Activated CD4-positive, alpha-beta T cell treated with anti-CD3 and anti-CD28 coated beads, Interleukin-2, Interleukin-6, amounts not matched to agents 100 ng/mL and 50 ng/mL, durations not matched to agents 16 hours and 8 hours (primary cell): ENCODE results near the gene HSD3B2.

ENCODE experiments used
- DNase-seq: peaks from one replicate; pipeline ENCODE4 v3.0.0-alpha.2; 2020

Gene HSD3B2

DNA sequence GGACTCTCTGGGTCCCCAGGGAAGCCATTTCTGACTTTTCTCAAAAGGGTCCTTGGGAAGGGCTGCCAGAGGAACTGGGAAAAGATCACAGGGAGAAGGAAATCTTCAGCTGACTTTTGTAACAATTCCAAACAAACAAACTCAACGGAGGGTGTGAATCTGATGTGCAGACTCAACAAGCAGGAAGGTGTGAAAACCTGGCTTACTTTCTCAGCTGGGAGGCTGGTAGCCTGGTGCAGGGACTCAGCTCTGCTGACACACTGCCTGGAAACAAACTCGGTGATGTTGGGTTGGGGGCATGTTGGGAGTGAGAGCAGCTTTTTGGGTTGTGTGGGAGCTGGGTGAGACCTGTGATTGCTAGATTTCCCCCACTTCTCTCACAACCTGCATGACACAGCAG is 10.2 kb upstream of the HSD3B2 start:
- no peak for DNase-seq

DNA sequence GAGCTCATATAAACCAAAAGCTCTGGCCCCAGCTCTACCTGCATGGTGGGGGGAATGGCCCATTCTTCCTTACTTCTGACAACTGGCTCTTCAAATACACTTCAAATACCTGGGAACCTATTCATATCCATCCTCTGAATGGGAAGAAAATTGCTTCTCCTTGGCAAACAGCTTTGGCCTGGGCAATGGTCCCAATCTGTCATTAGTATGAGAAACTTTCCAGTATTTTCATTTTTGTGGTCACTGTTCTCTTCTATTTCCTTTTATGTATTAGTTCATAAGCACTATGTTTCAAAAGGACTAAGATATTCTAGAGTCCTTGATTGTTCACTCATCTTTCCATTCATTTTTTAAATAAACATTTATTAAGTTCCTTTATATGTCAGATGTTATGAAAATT is 5.2 kb upstream of the HSD3B2 start:
- no peak for DNase-seq

DNA sequence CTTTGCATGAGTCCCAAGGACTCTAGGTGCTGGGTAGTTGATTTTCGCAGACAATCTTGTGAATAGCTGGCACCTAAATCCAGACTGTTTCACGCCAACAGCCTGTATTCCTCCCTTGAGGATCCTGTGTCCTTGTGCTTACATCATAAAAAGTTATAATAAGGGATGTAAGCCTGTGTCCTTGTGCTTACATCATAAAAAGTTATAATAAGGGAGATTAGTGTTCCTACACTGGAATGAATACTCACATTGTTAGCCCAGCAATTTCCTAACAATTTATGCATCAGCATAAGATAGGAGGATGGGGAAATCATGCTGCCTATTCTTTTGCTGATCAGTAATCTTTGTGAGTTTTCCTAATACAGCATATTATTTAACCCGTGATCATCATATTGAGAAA is 4.0 kb upstream of the HSD3B2 start:
- DNase-seq: no peak

DNA sequence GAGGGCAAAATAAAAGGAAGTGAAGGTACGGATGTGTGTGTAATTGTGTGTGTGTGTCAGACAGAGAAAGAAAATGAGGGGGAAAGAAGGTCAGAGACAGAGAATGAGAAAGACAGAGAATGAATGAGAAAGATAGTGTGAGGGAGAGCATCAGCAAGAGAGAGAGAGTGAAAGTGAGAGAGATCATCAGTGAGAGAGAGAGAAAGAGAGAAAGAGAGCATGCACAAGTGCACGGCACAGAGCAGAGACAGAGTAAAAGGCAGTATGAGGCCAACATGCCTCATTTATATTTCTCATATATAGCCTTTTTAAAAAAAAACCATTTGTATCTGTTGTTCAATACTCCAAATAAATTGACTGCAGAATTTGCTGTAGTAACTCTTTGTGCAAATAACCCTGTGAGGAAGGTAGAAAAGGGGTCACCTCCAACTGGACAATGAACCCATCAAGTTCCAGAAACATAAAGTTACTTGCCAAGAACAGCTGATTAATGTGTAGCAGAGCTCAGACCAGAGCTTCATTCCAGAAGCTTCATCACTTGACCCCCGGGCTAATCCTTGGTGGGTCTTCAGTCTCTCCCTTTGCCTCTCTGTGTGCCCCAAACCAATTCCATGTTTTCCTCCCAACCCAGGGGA is 1.2 kb downstream of the HSD3B2 start:
- no peak for DNase-seq

DNA sequence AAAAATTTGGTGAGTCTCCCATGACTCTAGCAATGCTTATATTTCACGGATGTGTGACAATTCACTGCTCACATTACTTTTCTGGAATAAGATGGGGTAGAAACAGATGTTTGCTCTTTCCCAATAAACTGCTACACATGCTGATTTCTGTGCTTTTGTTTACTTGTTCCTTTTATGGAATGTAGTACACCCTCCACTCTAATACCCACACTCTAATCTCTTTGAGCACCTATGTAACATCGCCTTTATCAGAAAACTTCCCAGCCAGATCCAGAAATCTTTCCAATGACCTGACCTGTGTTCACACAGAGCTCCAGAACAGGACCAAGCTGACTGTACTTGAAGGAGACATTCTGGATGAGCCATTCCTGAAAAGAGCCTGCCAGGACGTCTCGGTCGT is 4.2 kb downstream of the HSD3B2 start:
- DNase-seq: no peak

DNA sequence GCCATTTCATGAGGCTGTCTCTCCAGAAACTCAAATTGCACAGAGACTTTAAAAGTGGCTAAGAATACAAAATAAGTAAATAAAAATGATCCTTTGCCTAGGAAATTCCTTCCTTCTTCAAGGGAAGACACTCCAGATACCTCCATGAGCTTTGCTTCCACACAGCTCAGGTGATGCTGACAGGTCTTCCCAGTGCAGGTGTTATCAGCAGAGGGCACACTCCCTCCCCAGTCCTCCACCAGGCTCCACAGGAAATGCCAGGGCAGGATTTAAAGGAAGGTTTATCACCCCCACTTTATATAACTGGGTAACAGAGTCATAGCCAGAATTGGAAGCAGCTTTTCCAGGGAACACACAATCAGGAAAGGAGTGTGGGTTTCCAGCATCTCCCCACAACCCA is 5.7 kb downstream of the HSD3B2 start:
- no peak for DNase-seq

DNA sequence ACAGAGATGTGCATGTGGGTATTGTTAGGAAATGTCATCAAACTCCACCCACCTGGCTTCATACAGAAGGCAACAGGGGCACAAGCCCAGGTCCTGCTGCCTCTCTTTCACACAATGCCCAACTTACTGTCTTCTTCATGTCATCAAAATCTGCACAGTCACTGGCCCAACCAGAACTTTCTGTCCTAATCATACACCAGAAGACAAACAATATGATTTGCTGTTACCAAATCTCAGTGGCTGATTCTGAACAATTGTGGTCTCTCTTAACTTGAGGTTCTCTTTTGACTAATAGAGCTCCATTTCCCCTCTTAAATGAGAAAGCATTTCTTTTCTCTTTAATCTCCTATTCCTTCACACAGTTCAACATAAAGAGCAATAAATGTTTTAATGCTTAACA is 7.7 kb downstream of the HSD3B2 start:
- DNase-seq: no peak

DNA sequence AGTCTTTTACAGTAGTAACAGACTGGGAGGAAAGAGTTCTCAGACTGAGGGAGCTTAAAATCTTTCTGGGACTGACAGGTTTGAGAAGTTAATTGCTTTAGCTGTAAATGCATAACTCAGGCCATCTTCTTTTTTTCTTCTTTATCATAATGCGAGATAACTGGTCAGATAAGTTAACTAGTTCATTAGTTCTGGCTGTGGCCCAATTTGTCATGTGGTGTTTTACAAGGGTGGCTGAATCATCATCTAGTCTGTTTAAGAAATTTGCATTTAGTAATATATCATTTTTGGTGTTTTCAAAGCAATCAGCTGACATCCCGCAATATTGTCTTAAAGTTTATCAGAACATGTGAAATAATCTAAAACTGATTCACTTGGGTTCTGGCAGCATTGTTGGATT is 14.0 kb downstream of the HSD3B2 start:
- DNase-seq: no peak

DNA sequence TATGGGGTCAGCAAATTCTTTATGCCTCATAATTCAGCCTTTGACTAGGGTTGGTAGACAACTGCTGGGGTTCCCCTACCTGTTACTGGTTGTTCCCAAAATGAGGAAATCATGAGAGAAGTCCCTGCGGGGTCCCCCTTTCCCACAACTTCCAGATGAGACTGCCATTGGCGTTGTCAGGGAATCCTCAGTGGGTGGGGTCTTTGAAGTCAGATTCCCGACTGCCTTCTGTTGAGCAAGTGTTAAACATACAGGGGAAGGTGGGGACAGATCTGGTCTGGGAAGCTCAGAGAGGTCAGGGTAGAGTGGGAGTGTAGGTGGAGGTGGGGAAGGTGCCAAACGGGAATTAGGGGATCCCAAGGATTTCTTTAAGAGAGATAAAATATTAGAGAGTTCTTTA is 14.7 kb downstream of the HSD3B2 start:
- no peak for DNase-seq

DNA sequence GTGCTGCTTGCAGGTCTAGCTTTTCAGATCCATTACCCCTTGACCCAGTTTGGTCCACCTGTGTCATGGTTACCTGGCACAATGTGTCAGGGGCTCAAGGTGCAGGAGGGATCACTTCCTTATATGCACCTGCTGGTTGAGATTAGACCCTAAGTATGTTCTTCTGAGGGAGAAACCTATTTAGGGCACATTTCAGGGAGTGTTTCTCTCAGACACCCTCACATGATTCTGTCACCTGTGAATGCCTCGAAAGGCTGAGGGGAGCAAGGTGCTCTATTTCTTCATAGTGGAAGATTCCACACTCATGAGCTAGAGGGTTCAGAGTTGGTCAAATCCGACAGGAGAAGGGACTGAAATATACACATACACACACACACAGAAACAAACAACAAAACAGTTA is 15.5 kb downstream of the HSD3B2 start:
- DNase-seq: no peak

DNA sequence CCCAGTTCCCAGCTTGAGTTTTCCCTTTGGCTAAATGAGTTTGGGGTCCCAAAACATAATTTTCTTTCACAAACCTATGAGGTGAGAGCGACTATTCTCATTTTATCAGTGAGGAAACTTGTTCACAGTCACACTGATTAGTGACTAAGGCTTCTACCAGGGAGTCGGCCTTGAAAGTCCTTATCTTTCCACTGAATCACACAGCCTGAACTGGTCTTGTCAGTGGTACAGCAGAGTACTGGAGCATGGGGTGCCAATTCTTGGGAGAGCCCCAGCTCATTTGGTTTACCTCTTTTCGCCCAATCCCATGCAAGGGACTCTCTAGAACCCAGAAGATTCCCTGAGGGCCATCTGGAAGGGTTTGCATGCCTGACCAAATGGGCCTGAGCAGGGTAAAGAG is 16.9 kb downstream of the HSD3B2 start:
- DNase-seq: no peak

DNA sequence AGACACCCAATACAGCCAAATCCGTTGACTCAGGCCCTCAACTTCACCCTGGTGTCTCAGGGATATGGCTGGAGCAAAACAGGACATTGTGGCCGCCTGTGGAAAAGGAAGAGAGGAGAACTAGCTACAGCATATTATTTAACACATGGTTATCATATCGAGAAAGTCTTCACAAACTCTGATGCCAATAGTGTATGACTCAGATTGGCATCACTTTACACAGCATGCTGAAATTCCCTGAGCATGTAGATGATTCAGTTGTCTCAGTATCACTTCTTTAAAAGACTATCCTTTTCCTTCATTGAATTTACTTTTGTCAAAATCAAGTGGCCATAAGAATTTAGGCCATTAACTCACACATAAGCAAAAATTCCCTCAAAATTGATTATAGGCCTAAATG is 20.1 kb downstream of the HSD3B2 start:
- DNase-seq: no peak

DNA sequence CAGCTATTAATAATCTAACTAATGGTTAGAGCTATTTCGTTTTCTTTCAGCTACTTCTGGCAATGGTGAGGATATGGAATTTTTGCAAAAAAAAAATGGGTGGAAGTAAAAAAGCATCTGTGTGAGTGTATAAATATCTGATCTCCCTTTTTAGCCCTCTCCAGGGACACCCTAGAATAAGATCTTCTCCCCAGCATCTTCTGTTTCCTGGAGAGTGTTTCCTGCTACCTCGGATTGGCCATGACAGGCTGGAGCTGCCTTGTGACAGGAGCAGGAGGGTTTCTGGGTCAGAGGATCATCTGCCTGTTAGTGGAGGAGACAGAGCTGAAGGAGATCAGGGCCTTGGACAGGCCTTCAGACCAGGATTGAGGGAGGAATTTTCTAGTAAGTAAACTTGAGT is 23.8 kb downstream of the HSD3B2 start:
- no peak for DNase-seq

DNA sequence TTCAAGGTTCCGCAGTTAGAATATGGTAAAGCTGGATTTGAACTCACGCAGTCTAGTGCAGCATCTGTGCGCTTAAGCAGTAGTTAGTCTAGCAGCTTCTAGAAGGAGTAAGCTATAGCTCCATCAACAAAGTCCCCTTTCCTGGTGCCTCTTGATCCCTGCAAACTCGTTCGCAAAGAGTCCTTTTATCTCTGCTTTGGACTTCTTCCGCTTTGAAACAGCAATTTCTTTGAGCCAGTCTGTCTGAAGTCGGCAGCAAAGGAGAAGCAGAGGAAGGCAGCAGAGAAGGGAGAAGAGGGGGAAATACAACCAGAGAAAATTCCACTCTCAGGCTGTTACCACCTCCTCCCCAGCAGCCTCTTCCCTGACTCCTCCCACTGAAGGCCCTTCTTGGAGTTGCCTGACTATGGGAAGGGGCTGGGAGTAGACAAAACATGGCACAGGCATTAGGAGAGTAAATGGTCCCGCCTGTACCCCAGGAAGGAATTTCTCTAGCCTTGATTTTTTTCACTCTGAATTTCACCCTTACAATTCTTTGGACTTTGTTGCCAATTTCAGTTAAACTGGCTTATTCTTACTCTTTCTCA is 25.9 kb downstream of the HSD3B2 start:
- DNase-seq: no peak

DNA sequence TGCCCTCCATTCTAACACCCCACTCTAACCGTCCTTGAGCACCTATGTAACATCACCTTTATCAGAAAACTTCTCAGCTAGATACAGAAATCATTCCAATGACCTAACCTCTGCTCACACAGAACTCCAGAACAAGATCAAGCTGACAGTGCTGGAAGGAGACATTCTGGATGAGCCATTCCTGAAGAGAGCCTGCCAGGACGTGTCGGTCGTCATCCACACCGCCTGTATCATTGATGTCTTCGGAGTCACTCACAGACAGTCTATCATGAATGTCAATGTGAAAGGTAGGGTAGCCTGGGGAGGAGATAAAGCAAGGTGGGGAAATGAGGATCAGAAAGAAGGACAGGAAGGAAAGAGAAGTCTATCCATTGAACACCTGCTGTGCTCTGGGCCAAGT is 27.8 kb downstream of the HSD3B2 start:
- no peak for DNase-seq

DNA sequence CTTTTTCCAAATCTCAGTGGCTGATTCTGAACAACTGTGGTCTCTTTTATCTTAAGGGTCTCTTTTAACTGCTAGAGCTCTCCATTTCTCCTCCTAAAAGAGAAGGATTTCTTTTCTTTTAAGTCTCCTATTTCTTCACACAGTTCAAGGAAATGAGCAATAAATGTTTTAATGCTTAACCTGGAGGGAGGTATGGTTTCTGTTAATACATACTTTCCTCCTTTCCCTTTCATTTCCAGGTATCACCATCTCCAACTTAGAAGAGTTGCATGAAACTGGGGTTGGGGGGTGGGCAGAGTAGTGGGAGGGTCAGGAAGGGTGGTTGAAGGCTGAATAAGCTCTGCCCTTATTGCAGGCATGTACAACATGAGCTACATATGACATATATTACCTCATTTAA is 31.4 kb downstream of the HSD3B2 start:
- no peak for DNase-seq

DNA sequence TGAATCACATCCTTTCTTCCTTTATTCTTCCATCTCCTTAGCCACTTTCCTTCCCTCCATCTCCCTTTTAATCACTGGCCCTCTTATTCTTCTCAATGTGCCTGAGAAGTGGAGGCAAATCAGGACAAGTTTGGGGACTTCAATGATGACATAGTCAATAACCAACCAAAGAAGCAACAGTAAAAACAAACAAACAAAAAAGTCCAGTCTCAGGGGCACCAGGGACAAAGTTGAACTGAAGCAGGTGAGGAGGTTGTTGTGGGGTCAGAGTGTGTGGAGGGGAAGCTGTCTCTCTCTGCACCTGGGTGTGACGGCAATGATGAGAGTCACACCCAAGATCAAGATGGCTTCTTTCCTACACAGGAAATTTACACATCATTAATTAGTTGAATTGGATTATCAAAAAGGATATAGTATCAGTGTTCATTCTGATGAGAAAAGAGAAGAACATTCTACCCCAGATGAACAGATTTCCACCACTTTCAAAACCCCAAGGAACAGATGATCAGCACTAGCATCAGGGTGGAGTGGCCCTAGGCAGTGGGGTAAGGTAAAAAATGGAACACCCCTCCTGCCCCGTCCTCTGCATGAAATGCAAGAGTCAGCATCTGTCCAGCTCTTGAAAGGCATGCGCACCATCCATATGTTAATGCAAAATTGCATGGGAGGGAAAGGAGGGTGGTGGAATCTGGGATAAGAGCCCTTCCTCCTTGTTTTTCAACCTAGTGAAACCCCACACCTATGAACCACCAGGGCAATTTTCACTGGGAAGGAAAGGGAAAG is 32.6 kb downstream of the HSD3B2 start:
- DNase-seq: no peak

DNA sequence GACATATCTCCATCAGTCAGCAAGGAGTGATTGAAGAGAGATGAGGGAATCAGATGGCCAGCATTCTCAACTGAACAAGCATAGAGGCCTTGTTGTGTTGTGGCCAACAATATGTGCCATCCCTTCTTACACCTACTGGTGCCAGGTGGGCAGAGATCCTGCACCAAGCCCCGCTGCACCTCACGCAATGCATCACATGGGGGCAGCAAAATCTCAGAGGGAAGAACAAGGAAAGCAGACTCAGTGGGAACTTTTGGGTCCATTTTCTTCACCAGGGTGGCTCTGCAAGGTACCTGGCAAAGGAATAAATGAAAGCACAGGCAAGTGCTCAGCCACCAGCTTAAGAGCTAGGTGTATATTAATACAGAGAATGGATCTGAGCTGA is 33.2 kb downstream of the HSD3B2 start:
- DNase-seq: no peak

DNA sequence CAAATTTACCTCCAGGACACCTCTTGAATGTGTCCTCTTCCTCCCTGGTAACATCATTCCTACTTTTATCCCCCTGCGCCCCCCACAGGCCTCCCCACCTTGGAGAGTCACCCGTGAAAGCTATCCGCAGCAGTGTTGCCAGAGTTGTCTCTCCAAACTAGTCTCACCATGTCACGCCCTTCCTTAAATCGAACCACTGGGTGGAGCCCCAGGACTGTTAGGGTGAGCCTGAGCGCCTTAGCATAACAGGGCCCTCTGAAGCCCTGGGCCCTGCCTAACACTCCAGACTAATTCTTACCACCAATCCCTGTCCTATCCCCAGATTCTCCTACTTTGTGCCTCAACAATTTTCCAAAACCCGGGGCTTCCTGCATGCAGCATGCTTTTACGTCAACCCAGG is 35.0 kb downstream of the HSD3B2 start:
- DNase-seq: no peak

DNA sequence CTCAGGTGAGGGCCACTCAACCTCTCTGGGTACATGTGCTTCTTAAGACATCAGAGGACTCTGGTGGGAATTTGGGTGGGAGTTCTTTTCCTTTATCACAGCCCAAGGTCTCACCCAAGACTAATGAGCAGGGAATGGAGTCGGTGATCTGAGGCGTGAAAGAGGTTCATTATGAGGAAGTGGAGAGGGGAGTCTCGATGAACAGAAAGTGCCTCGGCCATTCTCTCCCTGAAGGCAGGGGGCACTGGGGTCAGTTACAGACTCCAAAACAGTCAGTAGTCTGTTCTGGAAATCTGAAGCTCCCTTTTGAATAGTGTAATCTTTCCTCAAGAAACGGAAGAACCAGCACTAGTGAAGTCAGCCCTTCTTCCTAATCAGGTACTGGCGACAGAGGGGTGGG is 36.2 kb downstream of the HSD3B2 start:
- DNase-seq: no peak

DNA sequence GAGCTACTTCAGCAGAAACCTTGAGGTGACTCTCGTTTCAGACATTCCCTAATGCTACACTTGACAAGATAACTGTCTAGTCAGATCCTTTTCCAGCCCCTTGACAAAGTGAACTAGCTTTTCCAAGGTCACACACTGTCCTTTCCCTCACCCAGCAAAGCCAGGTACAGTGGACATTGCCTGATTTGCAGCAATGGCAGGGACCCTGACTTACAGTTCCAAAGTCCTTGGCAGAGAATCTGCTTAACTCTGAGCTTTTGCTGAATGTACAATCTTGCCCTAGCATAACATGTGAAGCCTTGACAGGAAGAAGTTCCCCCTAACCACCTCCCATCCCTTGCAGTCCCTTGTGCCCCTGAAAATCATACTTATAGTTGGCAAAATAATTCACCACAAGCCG is 37.1 kb downstream of the HSD3B2 start:
- no peak for DNase-seq

DNA sequence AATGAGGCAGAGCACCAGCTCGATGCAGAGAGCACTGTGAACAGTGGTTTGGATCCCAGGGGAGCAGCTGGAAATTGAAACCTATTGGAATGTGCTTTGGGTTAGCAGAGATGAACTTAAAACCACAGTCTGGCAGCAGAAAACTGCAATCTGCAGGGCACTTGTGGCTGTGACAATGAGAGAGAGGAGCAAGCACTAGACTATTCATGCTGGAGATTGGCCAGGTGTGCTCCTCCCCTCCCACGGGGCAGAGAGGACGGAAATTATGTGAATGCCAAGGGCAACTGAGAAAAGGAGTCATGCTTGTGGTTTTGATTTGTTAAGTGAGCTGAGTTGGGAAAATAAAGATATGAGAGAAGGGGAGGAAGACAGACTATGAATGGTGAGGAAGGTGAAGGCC is 38.1 kb downstream of the HSD3B2 start:
- no peak for DNase-seq

DNA sequence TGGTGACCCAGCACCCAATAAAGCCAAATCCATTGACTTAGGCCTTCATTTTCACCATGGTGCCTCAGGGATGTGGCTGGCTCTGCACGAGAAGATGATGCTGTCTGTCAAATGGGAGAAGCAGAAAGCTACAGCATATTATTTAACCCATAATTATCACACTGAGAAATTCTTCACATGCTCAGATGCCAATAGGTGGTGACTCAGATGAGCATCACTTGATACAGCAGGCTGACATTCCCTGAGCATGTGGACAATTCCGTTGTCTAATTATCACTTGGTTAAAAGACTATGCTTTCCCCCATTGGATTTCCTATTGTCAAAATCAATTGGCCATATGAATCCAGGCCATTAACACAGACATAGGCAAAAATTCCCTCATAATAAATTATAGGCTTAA is 48.0 kb downstream of the HSD3B2 start:
- DNase-seq: no peak

DNA sequence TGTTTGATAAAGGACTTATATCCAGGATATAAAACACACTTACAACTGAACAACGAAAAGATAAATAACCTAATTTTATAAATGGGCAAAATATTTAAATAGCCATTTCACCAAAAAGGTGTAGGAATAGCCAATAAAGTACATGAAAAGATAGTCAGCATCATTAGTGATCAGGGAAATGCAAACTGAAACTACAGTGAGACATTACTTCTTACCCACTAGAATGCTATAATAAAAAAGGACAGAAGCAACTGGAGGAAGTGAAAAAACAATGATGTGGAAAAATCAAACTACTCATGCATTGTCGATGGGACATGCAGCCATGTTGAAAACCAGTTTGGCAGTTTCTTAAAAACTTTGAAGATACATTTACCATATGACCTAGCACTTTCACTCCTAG is 48.6 kb downstream of the HSD3B2 start:
- DNase-seq: no peak

DNA sequence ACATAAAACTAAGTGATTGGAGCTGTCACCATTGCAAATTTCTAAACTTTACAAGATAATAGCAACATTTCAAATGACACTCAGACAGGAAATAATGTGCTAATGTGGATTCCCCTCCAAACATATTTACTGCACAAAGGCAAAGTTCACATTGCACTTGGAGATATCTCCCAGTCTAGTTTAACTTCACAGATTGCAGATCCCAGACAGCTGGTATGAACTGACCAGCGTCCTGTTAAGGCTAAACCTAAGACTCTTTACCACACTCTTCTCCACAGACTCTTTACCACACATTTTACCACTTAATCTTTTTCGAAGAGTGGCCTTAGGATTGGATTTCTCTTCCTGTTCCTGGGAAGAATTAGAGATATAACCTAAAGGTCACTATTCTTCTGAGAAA is 51.5 kb downstream of the HSD3B2 start:
- DNase-seq: no peak
